ENCODE measurements around the gene VPS16. TPM values are rescaled to one million over a fixed set of nuclear protein-coding genes. Genes with fewer than 3 reads are reported as not detected.

VPS16 gene
- total RNA-seq, 1 experiment from 2014 or later: 26.2 TPM

DNA sequence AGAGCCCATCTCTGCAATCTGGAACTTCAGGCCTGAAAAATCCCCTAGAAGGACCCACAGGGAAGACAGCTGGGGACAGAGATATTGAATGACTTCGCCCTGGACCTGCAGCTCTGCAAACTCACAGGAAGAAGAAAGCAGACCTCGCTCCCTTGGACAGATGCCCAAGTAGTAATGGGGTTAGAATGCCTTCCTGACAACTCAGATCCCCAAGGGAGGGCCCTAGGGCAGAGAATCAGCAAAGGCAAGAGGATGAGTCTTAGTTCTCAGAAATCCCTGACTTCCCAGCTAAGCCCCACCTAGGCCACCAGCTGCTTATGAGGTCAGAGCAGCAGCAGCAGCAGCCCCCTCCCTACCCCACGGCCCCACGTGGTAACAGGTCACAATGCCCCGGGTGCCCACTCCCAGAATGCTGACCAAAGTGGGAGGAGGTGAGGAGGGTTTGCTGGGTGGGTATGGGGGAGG lies 25.9 kb upstream of the VPS16 start, which contains the start of gene C20orf141 (continued):
- TF ChIP-seq CREM (CRISPR knock-in tag; IDR thresholded peaks at IDR 0.05): no peak
- TF ChIP-seq TEAD4 (CRISPR knock-in tag; IDR thresholded peaks at IDR 0.05): no peak

GRCh38 chr20:2815242-2815900 lies 25.2 kb upstream of the VPS16 start:
- H3K27ac Mint-ChIP-seq: no peak overlapping the region
- DNase-seq (ENCODE audit: low spot score) (no peak), ATAC-seq (no peak)
- peaks cover 21% of the 10 kb centered on the region for H3K9me3 Mint-ChIP-seq
- ChIA-PET CTCF (interaction anchor here (0.9 to 1.4 kb wide), 2 partner anchors 37 to 60 kb away, joined by 4 to 5 read pairs; no protein-coding TSS in a partner anchor), POLR2A (no interaction called here)
- peaks cover 7% of the 10 kb centered on the region for H3K4me1 Mint-ChIP-seq
- H3K4me3 Mint-ChIP-seq: no peak overlapping the region
- TF ChIP-seq, protein P1, sequence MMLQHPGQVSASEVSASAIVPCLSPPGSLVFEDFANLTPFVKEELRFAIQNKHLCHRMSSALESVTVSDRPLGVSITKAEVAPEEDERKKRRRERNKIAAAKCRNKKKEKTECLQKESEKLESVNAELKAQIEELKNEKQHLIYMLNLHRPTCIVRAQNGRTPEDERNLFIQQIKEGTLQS (CRISPR knock-in tag; conservative IDR thresholded peaks at IDR 0.05): no peak
- TF ChIP-seq JUN (CRISPR knock-in tag; IDR thresholded peaks at IDR 0.05): no peak
- no peak for TF ChIP-seq TEAD4 (CRISPR knock-in tag; IDR thresholded peaks at IDR 0.05)
- TF ChIP-seq NFYB (CRISPR knock-in tag; conservative IDR thresholded peaks at IDR 0.05; ENCODE audit: low read depth): no peak
- TF ChIP-seq GRHL2 (CRISPR knock-in tag; IDR thresholded peaks at IDR 0.05; ENCODE audit: insufficient replicate concordance, severe bottlenecking): no peak
- TF ChIP-seq, protein P2, sequence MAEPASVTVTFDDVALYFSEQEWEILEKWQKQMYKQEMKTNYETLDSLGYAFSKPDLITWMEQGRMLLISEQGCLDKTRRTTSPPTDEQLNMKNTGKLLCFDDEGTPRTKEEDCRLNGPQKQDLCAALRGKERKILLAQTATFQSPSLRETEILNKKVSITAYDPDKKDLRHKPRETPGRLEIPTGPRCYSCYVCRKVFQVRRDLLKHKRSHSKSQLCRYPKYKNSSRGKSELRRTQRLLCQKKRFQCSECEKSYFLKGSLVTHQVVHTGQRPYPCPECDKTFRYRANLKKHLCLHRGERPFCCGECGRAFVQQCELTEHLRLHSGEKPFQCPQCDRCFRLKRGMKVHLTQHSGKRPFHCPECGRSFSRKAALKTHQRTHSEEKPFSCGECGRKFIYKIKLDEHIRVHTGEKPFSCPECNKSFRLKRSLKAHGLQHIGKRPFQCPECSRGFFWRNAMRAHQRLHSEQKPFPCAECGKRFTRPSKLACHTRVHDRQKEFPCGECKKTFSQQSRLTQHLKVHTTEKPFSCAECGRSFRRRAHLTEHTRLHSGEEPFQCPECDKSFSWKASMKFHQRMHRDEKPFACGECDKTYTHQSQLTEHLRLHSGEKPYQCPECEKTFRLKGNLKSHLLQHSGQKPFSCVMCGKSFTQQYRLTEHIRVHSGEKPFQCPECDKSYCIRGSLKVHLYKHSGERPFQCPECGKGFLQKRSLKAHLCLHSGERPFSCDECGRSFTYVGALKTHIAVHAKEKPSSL (CRISPR knock-in tag; conservative IDR thresholded peaks at IDR 0.05): no peak
- TF ChIP-seq EMX1 (CRISPR knock-in tag; IDR thresholded peaks at IDR 0.05): no peak
- TF ChIP-seq, protein P3, sequence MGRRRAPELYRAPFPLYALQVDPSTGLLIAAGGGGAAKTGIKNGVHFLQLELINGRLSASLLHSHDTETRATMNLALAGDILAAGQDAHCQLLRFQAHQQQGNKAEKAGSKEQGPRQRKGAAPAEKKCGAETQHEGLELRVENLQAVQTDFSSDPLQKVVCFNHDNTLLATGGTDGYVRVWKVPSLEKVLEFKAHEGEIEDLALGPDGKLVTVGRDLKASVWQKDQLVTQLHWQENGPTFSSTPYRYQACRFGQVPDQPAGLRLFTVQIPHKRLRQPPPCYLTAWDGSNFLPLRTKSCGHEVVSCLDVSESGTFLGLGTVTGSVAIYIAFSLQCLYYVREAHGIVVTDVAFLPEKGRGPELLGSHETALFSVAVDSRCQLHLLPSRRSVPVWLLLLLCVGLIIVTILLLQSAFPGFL (CRISPR knock-in tag; IDR thresholded peaks at IDR 0.05; ENCODE audit: borderline replicate concordance): no peak
- TF ChIP-seq CREM (CRISPR knock-in tag; IDR thresholded peaks at IDR 0.05): no peak
- TF ChIP-seq KAT7 (CRISPR knock-in tag; IDR thresholded peaks at IDR 0.05; ENCODE audit: borderline replicate concordance): no peak
- no peak for TF ChIP-seq ZNF263 (CRISPR knock-in tag; IDR thresholded peaks at IDR 0.05; ENCODE audit: low read depth)
- TF ChIP-seq, protein P4, sequence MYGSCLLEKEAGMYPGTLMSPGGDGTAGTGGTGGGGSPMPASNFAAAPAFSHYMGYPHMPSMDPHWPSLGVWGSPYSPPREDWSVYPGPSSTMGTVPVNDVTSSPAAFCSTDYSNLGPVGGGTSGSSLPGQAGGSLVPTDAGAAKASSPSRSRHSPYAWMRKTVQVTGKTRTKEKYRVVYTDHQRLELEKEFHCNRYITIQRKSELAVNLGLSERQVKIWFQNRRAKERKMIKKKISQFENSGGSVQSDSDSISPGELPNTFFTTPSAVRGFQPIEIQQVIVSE (CRISPR knock-in tag; IDR thresholded peaks at IDR 0.05; ENCODE audit: borderline replicate concordance): no peak
- TF ChIP-seq SP1 (CRISPR knock-in tag; conservative IDR thresholded peaks at IDR 0.05): no peak
- TF ChIP-seq ZNF232 (CRISPR knock-in tag; IDR thresholded peaks at IDR 0.05): no peak
- TF ChIP-seq ESRRA (CRISPR knock-in tag; IDR thresholded peaks at IDR 0.05; ENCODE audit: borderline replicate concordance): no peak
- TF ChIP-seq IRF1 (CRISPR knock-in tag; IDR thresholded peaks at IDR 0.05): no peak
- TF ChIP-seq, protein P5, sequence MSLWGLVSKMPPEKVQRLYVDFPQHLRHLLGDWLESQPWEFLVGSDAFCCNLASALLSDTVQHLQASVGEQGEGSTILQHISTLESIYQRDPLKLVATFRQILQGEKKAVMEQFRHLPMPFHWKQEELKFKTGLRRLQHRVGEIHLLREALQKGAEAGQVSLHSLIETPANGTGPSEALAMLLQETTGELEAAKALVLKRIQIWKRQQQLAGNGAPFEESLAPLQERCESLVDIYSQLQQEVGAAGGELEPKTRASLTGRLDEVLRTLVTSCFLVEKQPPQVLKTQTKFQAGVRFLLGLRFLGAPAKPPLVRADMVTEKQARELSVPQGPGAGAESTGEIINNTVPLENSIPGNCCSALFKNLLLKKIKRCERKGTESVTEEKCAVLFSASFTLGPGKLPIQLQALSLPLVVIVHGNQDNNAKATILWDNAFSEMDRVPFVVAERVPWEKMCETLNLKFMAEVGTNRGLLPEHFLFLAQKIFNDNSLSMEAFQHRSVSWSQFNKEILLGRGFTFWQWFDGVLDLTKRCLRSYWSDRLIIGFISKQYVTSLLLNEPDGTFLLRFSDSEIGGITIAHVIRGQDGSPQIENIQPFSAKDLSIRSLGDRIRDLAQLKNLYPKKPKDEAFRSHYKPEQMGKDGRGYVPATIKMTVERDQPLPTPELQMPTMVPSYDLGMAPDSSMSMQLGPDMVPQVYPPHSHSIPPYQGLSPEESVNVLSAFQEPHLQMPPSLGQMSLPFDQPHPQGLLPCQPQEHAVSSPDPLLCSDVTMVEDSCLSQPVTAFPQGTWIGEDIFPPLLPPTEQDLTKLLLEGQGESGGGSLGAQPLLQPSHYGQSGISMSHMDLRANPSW (CRISPR knock-in tag; conservative IDR thresholded peaks at IDR 0.05; ENCODE audit: low read depth): no peak
- TF ChIP-seq SMAD4 (CRISPR knock-in tag; IDR thresholded peaks at IDR 0.05): no peak
- TF ChIP-seq ZNF219 (CRISPR knock-in tag; IDR thresholded peaks at IDR 0.05; ENCODE audit: borderline replicate concordance): no peak
- H3K36me3 Mint-ChIP-seq: no peaks in the 10 kb centered on the region
- H3K27me3 Mint-ChIP-seq (ENCODE audit: low read depth): peaks cover 57% of the 10 kb centered on the region
